Cortex of kidney (tissue), 1 donor: ENCODE measurements around the gene RNASE4.
"Not testable (repeated sequence)": the region's sequence is repeated elsewhere in the genome, so short reads cannot be mapped to it uniquely, and the experiment has no call there.

ENCODE experiments used
- DNase-seq: peaks from one replicate; lab custom pipeline; 2025; lab: John Stamatoyannopoulos, UW

Gene RNASE4

GRCh38 chr14:20698934-20699333 lies 14.6 kb downstream of the RNASE4 start:
- no peak for DNase-seq

GRCh38 chr14:20699931-20700330 lies 15.6 kb downstream of the RNASE4 start:
- no peak for DNase-seq

- DNase-seq = not testable (repeated sequence)
Observed at GRCh38 chr14:20700965-20701364, 16.6 kb downstream of the RNASE4 start.

- no peak for DNase-seq
Observed at GRCh38 chr14:20706657-20707355, 22.4 kb downstream of the RNASE4 start.

- DNase-seq = no peak
Observed at GRCh38 chr14:20707622-20708021, 23.3 kb downstream of the RNASE4 start.

GRCh38 chr14:20711261-20711660 lies 26.9 kb downstream of the RNASE4 start:
- no peak for DNase-seq

- DNase-seq = no peak
Observed at GRCh38 chr14:20711685-20712084, 27.3 kb downstream of the RNASE4 start.

GRCh38 chr14:20712904-20713303 lies 28.5 kb downstream of the RNASE4 start:
- no peak for DNase-seq

- no peak for DNase-seq
Observed at GRCh38 chr14:20714593-20715250, 30.4 kb downstream of the RNASE4 start.

- DNase-seq = no peak
Observed at GRCh38 chr14:20719777-20720176, 35.4 kb downstream of the RNASE4 start.

- DNase-seq = no peak
Observed at GRCh38 chr14:20720741-20721140, 36.4 kb downstream of the RNASE4 start.

- no peak for DNase-seq
Observed at GRCh38 chr14:20722016-20722415, 37.7 kb downstream of the RNASE4 start.

- no peak for DNase-seq
Observed at GRCh38 chr14:20723488-20723887, 39.1 kb downstream of the RNASE4 start.

GRCh38 chr14:20726121-20726520 lies 41.8 kb downstream of the RNASE4 start:
- DNase-seq = not testable (repeated sequence)

GRCh38 chr14:20726531-20726930 lies 42.2 kb downstream of the RNASE4 start:
- DNase-seq = no peak

GRCh38 chr14:20730891-20731290 lies 46.5 kb downstream of the RNASE4 start:
- no peak for DNase-seq

GRCh38 chr14:20732477-20732876 lies 48.1 kb downstream of the RNASE4 start:
- no peak for DNase-seq

- DNase-seq = no peak
Observed at GRCh38 chr14:20732979-20733635, 48.7 kb downstream of the RNASE4 start.

- no peak for DNase-seq
Observed at GRCh38 chr14:20733684-20734429, 49.5 kb downstream of the RNASE4 start.

GRCh38 chr14:20734430-20734806 lies 50.1 kb downstream of the RNASE4 start:
- no peak for DNase-seq

GRCh38 chr14:20738292-20738691 lies 53.9 kb downstream of the RNASE4 start:
- not testable (repeated sequence) for DNase-seq

- no peak for DNase-seq
Observed at GRCh38 chr14:20742132-20742531, 57.8 kb downstream of the RNASE4 start.
